ENCODE data around the gene ARHGEF18. TPM values are rescaled to one million over a fixed set of nuclear protein-coding genes. Genes with fewer than 3 reads are reported as not detected.
A peak's percentile ranks its signal among the peaks of the same experiment; 100 is the strongest.

ARHGEF18 gene
- total RNA-seq, 1 experiment from 2014 or later, result 38.3 TPM

GRCh38 chr19:7349961-7350711, 1.4 kb downstream of the ARHGEF18 start:
- H2BK20ac ChIP-seq (ENCODE audit: low read depth, low read length, poor library complexity, severe bottlenecking), result no peak overlapping the region
- no peak overlapping the region for H3K9ac ChIP-seq (ENCODE audit: extremely low read depth, insufficient read length, low read length)
- no peaks in the 10 kb centered on the region for H3K23me2 ChIP-seq (ENCODE audit: insufficient read length, low read depth, low read length, poor library complexity, severe bottlenecking)
- no peak overlapping the region for H3K4ac ChIP-seq (ENCODE audit: low read depth, low read length)
- H3K18ac ChIP-seq (ENCODE audit: insufficient read length, low read depth, low read length), result no peak overlapping the region
- H3K14ac ChIP-seq (ENCODE audit: insufficient read depth, low read length), result no peak overlapping the region
- H3K79me1 ChIP-seq (ENCODE audit: insufficient read depth, low read depth, low read length, poor library complexity, severe bottlenecking), result no peaks in the 10 kb centered on the region
- no peak overlapping the region for H3T11ph ChIP-seq (ENCODE audit: low read length)
- H2AK5ac ChIP-seq (ENCODE audit: insufficient read length, low read length), result no peak overlapping the region
- no peaks in the 10 kb centered on the region for H3K79me2 ChIP-seq (ENCODE audit: insufficient read depth, low read length)
- H2BK120ac ChIP-seq (ENCODE audit: low read depth, low read length, poor library complexity, severe bottlenecking), result no peak overlapping the region
- H4K91ac ChIP-seq (ENCODE audit: insufficient read length, low read depth, low read length), result no peak overlapping the region
- H3K9me3 ChIP-seq (ENCODE audit: control insufficient read depth, low read depth, low read length), result no peaks in the 10 kb centered on the region
- no peaks in the 10 kb centered on the region for H3K4me1 ChIP-seq (ENCODE audit: insufficient read depth, low read length)
- Mint-ChIP-seq H3K4me1 (peaks cover 3% of the 10 kb centered on the region in 2 experiments; a peak in 3 of 4 replicates), H3K36me3 (ENCODE audit: insufficient read depth in 1 of 3, low read depth in 3 of 3) (peaks cover 0 to 5% (median 0%) of the 10 kb centered on the region in 3 experiments; a peak in 3 of 7 replicates), H3K27ac (peak overlapping the region in 1 of 3 experiments; percentile 84; a peak in 1 of 7 replicates), H3K4me3 (no peak overlapping the region; a peak in 1 of 5 replicates), H3K9me3 (peaks cover 21 to 26% of the 10 kb centered on the region in 2 experiments), H3K27me3 (ENCODE audit: low read depth) (peaks cover 19% of the 10 kb centered on the region)
- no peak overlapping the region for H4K5ac ChIP-seq (ENCODE audit: insufficient read length, low read depth, low read length)
- H3K27ac ChIP-seq (ENCODE audit: insufficient read length, low read depth, low read length), result no peak overlapping the region
- no peak overlapping the region for H3K56ac ChIP-seq (ENCODE audit: insufficient read length, low read depth, low read length)
- no peak overlapping the region for H2BK5ac ChIP-seq (ENCODE audit: insufficient read length, low read length)
- H4K20me1 ChIP-seq (ENCODE audit: control insufficient read depth, insufficient read depth, insufficient read length), result no peaks in the 10 kb centered on the region
- TF ChIP-seq CTCF (conservative IDR thresholded peaks at IDR 0.05), result no peak
- no peak overlapping the region for H3K23ac ChIP-seq (ENCODE audit: insufficient read length, low read depth, low read length)
- WGBS (ENCODE audit: extremely low coverage, insufficient read length, low lambda C conversion rate), result no CpG with 5 or more reads among the region's 8 CpGs
- no peak overlapping the region for H2BK12ac ChIP-seq (ENCODE audit: insufficient read length, low read depth, low read length)
- no peaks in the 10 kb centered on the region for H3K27me3 ChIP-seq (ENCODE audit: insufficient read depth, low read length)
- no peak overlapping the region for H2AFZ ChIP-seq (ENCODE audit: low read length)
- H2BK15ac ChIP-seq (ENCODE audit: low read depth, low read length), result no peak overlapping the region
- no peak for DNase-seq
- H3K4me2 ChIP-seq (ENCODE audit: insufficient read depth, insufficient read length, low read length), result no peak overlapping the region
- no peak overlapping the region for H4K8ac ChIP-seq (replicated peaks; ENCODE audit: insufficient read length, low read depth, low read length)

All from H9 (cell line).